Stimulated activated CD8-positive, alpha-beta memory T cell treated with anti-CD3 and anti-CD28 coated beads, Interleukin-12 subunit alpha, Interleukin-12 subunit beta, amount 100 ng/mL, for 24 hours (primary cell): Measurements from ENCODE around the gene SERTAD4.

Source experiments
- DNase-seq: peaks from one replicate; pipeline ENCODE4 v3.0.0-alpha.2; 2020; ENCODE audit errors: extremely low read depth

The SERTAD4 gene

GRCh38 chr1:210233216-210233494 is 559 bp downstream of the SERTAD4 start:
- DNase-seq, result no peak

GRCh38 chr1:210233495-210234328 is 1.1 kb downstream of the SERTAD4 start:
- no peak for DNase-seq

DNA sequence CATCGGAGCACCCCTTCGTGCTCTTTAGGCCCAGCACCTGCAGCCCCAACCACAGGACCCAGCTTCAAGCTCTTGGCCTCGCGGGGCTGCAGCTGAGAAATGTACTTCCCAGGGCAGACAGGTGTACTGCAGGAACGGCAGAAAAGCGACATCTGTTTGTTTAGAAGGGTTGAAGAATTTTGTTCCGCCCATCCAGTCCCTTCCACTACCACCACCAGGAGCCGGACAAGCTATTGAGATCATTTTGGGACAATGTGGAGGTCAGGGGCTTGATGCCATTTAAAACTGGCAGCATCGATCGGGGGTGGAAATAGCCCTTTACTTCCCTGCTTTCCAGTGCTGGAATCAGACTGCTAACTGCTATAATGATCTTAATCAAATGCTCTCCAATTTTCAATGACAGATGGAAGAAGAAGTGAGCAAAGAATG is 1.7 kb downstream of the SERTAD4 start:
- DNase-seq, result no peak

GRCh38 chr1:210235363-210236053 is 2.9 kb downstream of the SERTAD4 start:
- DNase-seq, result no peak

- no peak for DNase-seq
These were observed 3.8 kb downstream of the SERTAD4 start for GRCh38 chr1:210236386-210236839.

- DNase-seq, result no peak
These were observed 4.3 kb downstream of the SERTAD4 start for GRCh38 chr1:210236840-210237409.

DNA sequence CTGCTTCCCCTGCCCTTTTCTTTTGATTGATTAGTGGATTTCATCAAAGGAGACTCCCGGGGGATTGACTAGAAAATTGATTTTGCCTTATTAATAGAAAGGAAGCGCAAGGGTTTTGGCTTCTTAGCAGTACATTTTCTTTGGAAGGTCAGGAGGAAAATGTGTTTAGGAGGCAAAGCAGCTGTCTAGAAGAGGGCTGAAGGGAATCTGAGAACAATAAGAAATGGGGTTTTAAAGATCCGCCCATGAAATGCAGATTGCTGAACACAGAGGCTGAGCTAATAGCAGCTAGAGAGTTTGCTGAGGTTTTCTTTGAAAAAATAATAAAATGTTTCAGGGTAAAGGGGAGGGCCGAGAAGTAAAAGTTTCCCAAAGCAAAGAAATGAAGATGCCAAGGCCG is 4.9 kb downstream of the SERTAD4 start:
- no peak for DNase-seq

DNA sequence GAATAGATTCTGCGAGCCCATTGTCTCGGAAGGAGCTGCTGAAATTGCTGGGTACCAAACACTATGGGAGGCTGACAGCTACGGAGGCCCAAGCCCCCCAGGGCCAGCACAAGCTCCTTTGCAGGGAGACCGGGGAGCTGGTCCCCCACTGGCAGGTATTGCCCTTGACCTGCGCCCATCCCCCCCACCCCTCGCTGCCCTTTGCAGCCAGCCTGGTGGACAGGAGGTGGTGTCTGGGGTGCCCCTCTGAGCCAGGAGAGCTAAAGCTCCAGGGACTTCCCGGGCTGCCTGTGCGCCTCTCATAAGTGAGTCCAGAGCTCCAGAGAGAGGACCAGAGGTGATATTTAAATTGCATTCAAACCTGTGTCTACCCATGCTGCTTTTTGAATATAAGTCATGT is 5.4 kb downstream of the SERTAD4 start:
- DNase-seq, result no peak

DNA sequence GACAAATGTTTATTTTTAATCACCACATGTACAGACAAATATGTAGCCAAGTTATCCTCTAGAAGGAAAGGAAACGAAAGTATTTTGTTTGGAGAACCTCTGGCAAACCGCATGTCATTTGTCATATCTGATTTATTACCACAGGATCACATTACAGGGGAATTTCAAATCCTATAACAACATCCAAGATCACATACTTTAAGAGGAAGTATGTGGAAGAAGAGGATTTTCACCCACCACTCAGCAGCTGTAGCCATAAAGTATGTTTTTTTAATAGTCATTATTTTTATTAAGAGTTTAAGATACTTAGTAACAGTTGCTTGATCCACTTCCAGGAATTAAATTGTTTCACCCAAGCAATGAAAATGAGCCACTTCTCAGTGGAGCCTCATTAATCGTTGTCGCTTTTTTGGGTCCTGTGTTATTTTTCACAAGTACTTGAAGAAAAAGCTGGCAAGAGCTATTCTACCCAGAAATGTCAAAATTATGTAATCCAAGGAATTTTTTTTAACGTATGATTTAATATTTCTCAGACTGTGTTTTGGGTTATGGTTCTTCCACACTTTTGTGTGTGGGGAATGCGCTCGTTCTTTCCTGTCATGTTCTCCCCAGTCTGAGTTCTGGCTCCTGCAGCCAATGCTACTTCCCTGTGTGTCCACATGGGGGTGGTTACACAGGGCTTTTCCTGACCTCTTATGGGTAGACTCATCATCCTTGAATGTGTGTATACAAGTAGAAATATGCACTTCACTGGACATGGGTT is 6.9 kb downstream of the SERTAD4 start:
- no peak for DNase-seq

- DNase-seq, result no peak
These were observed 8.5 kb downstream of the SERTAD4 start for GRCh38 chr1:210241121-210241520.

- DNase-seq, result no peak
These were observed 12.3 kb downstream of the SERTAD4 start for GRCh38 chr1:210244746-210245367.

DNA sequence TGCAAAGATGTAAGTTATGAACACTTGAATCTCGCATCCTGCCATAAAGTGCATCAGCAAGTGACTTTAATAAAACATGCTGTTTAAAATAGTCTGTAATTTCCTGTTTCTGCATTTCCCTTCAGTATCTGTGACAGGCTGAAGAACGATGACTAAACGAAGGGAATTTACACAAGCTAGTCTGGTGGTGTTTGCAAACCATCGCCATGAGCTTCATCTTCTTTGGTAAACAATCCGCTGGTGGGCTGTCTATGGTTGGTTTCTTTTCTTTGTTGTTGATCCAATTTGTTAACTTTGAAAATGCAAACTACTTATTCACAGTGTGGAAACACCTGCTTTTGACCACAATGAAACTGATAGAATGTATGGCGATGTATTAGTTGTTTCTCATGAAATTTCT is 13.9 kb downstream of the SERTAD4 start:
- DNase-seq, result no peak

GRCh38 chr1:210248341-210248740 is 15.7 kb downstream of the SERTAD4 start:
- DNase-seq, result no peak

DNA sequence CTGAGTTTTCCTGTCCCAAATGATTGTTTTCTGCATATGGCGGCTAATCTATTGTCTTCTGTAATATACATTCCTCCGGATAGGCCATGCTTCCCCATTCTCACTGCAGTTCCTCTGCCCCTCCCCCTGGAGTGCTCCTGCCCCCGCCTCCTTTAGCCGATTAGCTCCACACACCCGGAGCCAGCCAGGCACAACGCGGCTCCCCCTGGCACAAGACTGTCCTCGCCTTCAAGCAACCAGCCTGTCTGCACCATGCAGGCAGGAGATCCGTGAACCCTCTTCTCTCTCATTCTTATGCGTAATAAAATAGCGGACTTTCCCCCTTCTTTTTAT is 18.0 kb downstream of the SERTAD4 start:
- no peak for DNase-seq

GRCh38 chr1:210250998-210251679 is 18.5 kb downstream of the SERTAD4 start:
- DNase-seq, result no peak

DNA sequence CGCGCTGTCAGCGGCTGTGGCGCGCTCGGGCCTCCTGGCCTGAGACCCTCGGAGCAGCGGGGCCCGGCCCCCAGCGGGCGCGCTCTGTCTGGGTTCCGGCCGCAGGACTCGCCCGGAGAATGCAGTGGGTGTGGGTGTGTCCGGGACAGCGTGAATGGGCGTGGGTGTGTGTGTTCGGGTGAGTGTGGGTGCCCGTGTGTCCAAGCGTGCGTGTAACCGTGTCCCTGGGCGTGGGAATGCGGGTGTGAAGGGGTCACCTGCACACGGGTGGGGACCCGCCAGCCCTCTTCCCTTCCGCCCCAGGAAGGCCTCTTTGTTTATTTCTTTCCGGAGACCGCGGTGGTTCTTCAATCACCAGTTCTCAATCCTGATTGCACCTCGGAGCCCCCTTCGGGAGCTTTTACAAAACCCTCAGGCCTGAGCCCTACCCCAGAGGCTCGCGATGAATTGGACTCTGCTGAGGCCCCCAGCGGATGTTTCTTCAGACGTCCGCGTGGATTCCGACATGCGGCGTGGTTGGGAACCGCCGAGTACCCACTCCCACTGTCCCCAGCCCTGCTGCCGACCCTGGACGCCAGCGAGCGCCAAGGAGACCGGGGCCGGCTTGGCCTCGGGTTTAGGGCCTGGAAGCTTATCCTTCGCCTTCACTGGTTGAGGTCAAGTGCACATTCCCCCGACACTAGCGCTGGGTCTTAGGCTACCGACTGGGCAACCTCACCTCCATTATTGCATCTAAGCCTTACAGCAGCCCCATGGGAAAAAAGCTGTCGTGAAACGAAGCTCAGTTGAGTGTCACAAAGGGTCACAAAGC is 19.3 kb downstream of the SERTAD4 start:
- no peak for DNase-seq

DNA sequence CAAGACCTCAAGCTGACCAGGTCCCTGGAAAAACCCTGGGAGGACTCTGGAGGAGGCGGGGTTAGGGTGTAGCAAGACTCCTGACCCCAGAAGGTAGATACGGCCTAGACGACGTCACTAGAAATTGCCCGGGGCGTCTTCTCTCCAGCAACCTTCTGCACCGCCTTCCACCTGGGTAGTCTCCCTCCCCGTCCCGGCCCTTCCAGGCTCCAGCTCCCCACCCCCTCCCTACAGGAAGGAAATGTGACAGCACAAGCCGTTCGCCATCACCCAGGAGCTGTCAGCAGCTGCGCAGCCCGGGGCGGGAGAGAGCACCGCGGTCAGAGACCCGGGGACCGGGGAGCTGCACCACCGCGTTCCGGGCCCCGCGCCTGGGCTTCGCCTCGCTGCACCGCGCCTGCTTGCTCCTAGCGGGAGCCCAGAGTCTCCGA is 20.0 kb downstream of the SERTAD4 start:
- no peak for DNase-seq

DNA sequence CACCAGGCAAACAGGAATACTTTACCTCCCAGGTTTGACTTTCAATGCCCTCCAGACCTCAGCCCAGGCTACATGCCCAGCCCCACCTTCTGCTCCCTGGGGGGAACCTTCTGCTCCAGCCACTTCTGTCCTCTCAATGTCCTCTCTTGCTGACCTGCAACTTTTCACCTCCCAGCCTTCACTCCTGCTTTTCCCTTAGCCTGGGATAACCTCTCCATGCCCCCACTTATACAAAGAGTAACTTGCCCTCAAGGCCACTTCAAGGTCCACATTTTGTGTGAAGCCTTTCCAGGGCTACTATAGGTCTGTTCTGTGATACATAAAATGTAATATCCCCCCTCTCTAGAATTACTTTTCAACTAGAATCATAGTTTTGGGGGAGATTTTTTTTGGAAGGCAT is 21.7 kb downstream of the SERTAD4 start:
- no peak for DNase-seq

- no peak for DNase-seq
These were observed 25.3 kb downstream of the SERTAD4 start for GRCh38 chr1:210257698-210258529.

- no peak for DNase-seq
These were observed 27.0 kb downstream of the SERTAD4 start for GRCh38 chr1:210259561-210259960.
